ELR (cell line): ENCODE measurements around the gene CNRIP1.
A peak's percentile ranks its signal among the peaks of the same experiment; 100 is the strongest.
"Not testable (repeated sequence)": the region's sequence is repeated elsewhere in the genome, so short reads cannot be mapped to it uniquely, and the experiment has no call there.

Source experiments
- DNase-seq: peaks from one replicate; pipeline ENCODE4 v3.0.0-alpha.2; 2015; ENCODE audit warnings: low read depth

The CNRIP1 gene, protein sequence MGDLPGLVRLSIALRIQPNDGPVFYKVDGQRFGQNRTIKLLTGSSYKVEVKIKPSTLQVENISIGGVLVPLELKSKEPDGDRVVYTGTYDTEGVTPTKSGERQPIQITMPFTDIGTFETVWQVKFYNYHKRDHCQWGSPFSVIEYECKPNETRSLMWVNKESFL

DNA sequence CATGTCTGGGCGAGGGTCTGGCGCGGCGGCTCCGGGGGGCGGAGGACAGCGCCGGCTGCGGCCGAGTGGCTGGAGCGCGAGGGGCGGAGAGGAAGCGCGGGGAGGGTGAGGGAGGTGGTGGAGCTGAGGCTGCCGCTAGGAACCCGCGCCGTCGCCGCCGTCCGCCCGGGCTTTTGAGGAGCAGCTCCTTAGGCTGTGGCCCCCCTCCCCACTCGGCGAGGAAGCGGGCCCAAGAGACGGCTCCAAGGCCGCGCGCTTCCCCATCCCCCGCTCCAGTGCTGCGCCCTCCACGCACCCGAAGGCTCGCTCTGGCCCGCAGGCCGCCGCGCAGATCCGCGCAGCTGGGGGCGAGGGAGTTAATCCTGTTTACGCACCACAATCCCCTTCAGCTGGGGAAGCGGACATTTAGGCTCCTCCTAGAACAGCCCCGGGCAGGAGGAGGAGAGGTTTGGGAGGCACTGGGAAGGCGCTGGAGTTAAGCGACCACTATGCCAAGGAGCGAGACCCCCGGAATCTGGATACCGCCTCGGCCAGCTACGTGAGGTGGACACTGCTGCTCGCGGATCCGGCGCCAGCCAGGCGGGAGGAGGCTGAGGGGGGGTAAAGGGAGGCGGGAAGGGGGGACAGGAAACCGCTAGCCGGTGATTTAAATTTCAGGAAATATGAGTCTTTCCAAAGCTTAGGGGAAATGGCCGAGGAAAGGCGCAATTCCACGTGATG, at the start of gene CNRIP1:
Gene CNRIP1, minus strand, starts transcription at position 552 of the 720 bp plus-strand sequence. Its CDS starts 549 bp downstream, at position 3.
- peak; percentile 91 for DNase-seq

DNA sequence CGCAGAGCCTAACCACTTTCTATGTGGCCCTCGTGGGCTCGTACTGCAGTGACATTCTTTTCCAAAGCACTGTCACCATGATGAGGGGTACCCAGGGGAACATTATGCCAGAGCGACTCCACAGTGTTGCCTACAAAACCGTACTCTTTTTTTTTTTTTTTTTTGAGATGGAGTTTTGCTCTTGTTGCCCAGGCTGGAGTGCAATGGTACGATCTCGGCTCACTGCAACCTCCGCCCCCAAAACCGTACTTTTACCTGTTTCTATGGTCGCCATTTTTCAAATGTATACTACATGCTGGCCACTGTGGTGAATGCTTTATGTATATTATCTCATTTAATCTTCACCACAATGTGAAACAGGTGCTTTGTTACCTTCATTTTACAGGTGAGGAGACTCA, 49.6 kb upstream of the CNRIP1 start:
- no peak for DNase-seq

DNA sequence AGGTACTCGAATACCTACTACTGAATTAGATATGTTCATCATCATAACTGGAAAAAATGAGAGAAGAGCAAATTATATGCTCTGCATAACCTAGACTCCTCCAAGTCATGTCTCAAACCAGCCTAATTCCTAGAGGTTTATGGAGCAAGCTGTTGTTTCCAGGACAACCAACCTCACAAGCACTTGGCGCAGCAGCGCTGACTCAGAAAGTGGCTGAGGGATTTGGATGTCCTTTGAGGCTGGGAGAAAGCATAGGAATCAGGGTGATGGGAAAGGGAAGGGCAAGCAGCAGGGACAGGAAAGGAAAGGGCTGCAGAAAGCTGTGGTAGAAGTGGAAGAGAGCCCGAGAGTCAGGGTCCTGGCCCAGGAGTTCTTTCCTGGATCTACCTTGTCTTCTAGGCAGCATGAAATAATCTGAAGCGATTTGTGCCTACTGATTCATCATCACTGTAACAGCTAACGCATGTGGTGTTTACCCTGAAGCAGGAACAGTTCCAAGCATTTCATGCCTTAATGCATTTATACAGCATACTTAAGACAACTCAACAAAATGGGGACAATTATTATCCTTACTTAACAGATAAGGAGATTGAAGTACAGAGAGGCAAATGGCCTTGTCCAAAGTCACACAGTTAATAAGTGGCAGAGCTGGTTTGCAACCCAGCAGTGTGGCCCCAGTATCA, 49.0 kb upstream of the CNRIP1 start:
- DNase-seq = peak; percentile 81

DNA sequence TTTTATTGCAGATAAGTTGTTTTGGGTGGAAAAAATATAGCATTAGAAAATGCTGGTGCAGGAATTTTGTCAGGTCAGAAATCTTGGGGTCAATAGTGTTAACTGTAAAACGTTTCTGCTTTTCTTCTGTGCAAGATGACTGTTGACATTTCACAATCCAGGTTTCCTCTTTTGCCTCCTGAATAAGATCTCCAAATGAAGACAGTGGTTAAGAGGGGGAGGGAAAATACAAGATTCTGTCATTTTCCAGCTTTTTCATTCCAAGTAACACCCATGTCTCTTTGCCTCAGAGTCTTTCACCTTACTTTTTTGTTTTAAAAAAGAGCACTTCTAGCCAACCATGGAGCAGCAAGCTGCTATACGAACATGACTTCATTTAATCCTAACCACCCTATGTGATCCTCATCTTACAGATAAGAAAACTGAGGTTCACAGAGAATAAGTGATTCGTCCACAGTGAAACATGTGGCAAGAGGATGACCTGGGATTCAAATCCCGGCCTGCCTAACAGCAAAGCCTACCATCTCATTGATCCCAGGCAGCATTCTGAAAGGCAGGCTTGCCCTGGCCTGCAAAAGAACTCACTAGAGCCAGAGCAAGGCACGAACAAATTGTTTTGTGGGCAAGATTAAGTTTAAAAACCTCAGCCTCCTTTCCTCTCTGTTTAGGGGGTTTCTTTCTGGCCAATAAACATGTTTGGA, 48.4 kb upstream of the CNRIP1 start:
- DNase-seq = no peak

DNA sequence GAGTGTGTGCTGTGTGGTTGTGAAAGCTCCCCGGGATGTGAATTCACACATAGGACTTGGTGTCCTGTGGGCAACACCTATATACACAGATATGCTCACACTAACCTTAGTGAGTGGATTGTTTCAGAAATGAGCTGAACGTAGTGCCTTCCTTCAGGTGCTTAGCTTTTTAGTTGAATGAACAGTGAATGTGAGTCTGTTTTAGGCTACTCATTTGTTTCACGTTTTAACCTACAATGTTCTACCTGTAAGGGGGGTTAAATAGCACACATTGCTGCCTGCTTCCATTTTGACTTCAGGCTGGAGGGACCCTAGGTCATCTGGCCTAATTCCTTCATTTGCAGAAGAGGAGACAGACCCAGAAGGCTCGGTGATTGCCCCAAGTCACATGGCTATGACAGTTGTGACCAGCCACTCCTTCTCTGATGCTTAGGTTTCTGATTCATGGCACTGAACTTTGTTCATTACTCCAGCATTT, 46.4 kb upstream of the CNRIP1 start:
- DNase-seq = no peak

DNA sequence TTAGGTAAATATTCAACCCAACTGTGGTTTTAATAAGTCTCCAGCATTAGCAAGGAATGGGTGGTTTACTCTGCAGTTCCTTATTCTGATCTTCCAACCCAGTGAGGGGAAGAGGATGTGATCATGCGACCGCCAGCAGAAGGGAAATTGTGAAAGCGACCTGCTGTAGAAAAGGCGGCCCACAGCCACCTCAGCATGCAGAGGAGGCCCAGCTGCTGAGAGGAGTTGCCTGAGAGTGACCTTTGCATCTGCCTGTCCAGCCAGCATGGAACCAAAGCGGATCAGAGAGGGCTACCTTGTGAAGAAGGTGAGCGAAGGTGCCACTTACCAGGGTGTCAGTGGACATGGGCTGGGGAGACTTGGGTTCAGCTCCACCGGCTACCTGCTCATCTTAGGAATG, 45.3 kb upstream of the CNRIP1 start, which contains the start of gene PLEK:
Gene PLEK, plus strand, starts transcription at position 196 of the 400 bp plus-strand sequence. Its CDS starts 70 bp downstream, at position 266.
- no peak for DNase-seq

DNA sequence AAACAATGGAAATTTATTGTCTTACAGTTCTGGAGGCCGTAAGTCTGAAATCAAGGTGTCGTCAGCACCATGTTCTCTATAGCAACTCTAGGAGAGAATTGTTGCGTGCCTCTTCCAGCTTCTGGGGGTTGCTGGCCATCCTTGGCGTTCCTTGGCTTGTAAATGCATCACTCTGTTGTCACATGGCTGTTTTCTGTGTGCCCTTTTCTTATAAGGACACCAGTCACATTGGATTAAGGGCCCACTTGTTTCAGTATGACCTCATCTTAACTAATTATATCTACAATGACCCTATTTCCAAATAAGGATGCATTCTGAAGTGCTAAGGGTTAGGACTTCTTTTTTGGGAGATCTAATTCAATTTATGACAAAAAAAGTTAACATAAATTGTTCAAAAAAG, 44.0 kb upstream of the CNRIP1 start:
- DNase-seq = no peak

DNA sequence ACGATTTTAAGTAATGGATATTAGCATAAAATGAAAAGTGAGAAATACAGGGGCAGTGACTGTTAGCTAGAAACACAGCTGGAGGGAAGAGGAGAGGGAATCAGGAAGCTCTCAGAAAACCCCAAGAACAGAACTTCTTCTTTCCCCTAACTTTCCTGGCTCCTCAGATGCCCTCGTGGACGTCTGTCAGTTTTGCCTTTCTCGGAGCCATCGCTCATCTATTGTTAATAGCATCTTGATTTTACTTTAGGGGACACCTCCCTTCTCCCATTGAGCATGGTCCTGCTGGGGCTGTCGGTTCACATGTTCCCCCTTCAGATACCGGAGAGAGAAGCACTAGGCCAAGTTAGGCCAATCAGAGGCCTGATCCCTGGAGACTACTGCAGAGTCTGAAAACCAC, 43.0 kb upstream of the CNRIP1 start:
- DNase-seq = no peak

DNA sequence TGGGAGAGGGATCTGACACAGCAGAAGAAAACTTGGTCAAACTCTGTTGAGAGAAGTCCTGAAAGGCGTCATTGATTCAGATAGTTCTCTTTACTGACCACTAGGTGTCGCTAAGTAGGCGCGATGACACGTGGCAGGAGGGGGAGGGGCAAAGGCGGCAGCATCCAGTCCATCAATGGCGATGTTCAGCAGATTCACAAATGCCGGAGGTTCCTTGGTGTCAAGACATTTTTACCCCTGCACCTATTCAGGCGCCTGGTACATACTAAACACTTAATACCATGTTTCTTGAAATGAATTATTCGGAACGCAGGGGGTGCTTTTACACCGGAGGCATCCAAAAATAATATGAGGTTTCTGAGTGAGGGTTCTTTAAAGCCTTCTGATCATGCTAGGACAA, 42.3 kb upstream of the CNRIP1 start:
- peak; percentile 83 for DNase-seq

DNA sequence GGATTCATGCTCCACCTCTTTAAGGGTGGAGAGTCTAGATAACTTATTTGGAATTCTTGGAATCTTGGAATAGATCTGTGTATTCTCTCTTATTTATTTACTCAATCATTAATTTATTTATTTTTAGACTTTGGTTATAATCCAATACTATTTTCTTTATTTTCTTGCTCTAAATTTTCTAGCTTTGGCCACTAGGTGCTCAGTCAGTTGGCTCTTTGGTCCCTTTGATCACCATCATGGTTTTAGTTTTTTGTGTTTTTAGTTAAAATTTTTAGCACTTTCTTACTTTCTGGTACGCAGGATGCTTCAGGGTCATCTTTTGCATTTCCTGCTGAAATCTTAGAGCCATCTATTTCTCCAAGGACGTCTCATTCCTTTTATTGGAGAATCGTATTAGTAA, 40.1 kb upstream of the CNRIP1 start:
- DNase-seq = no peak

DNA sequence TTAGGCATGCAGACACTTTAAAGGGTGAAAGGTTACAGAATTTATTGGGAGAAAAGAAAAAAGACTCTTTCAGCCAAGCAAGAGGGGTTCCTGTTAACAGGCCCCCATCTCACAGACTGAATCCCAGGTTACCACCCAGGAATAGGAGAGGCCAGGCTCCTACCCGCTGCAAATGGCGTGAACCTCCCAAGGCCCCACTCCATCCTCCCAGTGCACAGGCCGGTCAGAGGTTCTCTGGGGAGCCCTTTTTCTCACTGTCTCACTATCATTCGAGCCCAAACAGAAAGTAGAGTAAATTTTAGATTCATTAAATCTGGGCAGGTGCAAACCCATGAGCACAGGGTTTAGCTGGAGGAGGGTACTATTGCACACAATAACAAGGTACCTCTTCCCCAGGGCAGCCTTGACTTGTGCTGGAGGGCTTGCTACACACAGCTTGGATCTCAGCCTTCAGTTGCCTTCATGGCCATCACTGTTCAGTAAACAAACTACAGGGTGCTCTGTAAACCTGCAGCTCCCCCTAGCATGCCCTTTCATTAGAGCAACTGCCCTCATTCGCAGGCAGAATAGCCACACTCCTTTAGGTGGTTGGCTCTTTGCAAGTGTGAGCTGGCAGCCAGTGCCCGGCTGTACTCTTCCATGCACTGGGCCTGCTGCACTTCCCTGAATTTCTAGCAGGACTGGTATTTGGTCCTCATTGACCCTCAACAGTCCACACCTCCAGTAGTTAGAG, 38.0 kb upstream of the CNRIP1 start:
- DNase-seq = peak; percentile 74

DNA sequence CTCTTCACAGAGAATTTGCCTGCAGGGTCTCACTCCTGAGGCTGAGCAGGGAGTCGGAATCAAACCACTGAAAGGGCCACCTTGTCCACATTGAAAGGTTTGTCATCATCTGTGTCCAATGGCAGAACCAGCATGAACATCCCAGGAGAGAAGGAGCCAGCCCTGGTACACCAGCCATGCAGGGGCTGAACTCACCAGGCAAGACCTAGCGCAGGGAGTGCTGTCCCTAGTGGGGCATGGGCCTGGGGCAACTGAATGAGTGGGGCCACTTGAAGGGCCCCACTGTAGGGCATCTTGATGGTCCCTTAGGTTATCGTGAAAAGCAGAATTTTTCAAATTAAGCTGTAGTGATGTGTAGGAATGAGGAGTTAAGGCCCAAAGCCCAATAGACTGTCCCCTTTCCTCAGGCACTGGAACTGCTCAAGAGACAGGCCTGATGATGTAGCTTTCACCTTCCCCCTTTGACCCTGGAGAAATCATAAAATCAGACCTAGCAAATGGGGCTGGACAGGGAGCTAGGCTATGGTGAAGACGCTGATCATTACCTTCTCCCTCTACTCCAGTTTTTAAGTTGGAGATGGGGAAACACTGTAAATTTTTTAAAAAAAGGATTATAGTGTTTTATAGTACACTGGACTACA, 37.0 kb upstream of the CNRIP1 start:
- no peak for DNase-seq

DNA sequence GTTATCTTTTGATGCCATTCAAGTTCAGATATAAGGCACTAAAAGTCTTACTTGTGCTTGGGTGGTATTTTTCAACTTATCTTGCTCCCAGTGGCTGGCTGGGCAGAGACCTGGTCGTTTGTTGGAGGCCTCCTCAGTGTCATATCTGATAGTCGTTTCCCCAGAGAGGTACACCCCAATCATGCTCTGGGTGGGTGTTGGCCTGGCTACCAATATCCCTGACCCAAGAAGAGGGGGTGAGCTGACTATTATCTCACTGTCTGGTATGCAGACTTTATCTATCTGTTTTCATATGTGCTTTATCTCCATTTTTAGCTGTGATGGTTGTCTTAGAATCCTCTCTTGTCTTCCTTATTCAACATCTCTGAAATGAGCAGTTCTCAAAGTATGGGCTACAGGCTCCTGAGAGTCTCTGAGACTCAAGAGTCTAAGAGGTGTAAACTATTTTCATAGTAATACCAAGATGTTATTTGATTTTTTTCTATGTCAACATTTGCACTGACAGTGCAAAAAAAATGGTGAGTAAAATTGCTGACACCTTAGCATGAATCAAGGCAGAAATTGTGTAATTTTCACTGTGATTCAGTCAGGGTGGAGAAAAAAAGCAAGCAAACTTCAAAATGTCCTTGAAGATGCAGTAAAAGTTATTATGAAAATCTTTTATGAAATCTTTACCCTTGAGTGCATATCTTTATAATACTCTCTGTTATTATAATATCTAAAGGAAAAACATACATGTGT, 33.1 kb upstream of the CNRIP1 start:
- no peak for DNase-seq

DNA sequence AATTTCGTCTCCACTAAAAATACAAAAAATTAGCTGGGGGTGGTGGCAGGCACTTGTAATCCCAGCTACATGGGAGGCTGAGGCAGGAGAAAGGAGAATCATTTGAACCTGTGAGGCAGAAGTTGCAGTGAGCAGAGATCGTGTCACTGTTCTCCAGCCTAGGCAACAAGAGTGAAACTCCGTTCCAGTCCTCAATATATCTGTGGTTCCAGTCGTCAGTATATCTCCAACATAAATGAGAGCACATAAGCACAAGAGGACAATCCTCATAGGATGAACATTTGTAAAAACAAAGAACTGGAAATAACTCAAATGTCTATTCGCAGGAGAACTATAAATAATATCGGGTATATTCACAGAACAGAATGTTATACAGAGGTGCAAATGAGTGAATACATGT, 32.2 kb upstream of the CNRIP1 start:
- DNase-seq = no peak

DNA sequence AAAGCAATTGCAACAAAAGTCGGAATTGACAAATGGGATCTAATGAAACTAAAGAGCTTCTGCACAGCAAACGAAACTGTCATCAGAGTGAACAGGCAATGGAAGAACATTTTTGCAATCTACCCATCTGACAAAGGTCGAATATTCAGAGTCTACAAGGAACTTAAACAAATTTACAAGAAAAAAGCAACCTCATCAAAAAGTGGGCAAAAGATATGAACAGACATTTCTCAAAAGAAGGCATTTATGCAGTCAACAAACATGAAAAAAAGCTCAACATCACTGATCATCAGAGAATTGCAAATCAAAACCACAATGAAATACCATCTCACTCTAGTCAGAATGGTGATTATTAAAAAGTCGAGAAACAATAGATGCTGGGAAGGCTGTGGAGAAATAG, 29.3 kb upstream of the CNRIP1 start:
- not testable (repeated sequence) for DNase-seq

DNA sequence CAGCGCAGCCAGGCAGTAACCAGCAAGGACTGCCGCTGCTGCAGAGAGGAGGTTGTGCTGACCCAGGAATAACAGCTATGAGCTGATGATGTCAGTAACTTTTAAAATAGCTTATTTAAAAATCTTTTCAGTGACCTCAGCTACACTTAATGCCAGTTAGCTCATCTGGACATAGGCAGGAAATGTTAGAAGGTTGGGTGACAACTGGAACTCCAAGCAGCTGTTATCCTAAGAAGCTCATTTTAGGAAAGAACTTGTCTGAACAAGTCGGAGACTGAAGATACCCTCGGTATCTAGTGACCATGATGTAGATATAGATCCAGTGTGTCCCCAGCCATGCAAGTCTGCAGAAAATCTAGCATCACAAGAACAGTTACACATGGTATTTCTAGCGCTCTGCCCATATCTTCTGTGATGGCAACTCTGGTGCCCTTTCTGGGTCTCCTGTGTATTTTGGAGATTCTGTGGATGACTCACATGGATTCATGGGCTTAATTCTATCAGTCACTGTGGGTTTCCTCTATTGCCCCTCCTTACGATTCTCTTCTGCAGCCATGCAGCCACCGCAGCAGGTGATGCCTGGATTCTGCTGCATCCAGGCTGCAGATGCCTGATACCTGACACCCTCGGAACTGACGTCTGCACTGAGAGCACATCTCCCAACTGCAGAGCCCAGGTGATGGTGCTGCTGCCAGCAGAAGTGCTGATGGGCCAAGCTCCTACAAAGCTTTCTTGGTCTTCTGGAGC, 25.6 kb upstream of the CNRIP1 start:
- no peak for DNase-seq

DNA sequence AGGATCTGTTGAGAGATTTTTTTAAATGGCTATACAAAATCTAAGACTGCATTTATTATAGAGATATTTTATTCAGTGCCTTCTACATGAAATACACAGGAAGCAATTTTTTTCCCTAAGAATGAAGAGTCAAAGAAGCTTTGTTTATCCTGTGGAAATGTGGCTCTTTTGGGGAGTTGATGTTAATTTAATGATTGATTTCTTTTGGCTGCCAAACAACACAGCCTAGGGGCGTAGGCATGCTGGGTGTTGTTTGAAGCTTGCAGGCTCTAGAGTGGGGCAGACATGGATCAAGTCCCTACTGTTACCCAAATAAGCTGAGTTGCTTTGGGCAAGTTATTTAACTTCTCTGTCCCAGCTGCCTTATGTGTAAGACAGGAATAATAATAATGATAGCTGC, 24.3 kb upstream of the CNRIP1 start:
- DNase-seq = no peak

DNA sequence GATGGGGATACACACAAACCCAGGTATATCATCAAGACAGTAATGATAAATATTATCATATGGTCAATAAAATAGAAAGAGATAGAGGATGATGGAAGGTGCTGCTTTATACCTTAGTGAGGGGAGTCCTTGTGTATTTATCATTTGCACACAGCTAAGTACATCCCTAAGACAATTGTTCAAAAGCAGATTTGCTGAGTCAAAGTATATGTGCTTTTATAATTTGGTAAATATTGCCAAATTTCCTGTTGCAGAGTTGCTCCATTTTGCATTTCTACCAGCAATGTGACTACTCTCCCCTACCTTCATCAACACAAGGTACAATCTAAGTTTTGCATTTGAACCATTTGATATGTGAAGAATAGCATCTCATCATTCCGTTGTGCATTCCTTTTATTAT, 22.7 kb upstream of the CNRIP1 start:
- no peak for DNase-seq

DNA sequence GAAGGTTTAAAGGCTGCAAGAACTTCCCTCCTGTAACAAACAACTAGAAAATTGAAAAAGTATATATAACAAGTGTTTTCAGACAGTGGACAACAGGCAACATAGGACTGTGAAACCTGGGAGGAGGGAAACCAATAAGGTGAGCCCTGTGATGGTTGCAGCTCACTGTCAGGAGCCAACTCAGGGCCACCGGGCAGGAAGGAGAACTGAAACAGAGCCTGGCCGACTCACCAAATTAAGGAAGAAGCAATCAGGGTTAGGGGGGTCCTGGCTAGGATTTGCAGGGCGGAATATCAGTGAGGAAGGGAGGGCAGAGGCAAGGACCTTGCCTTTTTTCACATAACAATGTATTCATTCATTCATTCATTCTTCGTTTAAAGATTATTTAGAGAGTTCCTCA, 21.8 kb upstream of the CNRIP1 start:
- no peak for DNase-seq

DNA sequence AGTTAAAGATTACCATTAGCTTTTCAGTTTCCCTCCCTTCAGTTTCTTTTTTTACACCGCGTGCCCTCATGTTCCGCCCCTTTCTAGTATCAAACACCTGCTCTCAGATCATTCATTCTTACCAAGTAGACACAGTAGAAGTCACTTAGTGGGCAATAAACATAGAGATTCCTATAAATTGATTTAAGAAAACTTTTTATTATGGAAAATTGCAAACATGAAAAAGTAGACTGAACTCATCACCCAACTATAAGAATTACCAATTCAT, 21.2 kb upstream of the CNRIP1 start:
- DNase-seq = no peak
